Gastrocnemius medialis (tissue), 4 donors: Measurements from ENCODE around the gene SPACA4. TPM values are rescaled to one million over a fixed set of nuclear protein-coding genes. Genes with fewer than 3 reads are reported as not detected.

Experiments
- ATAC-seq, 2 donors: fragments of 150-250 bp; one replicate each; pipeline ENCODE4 v1.9.1; 2016
- DNase-seq, 2 donors: peaks; one replicate each; pipeline ENCODE4 v3.0.0-alpha.2; 2019
- H3K27ac ChIP-seq, 4 donors: fragments of 200-600 bp; sonication (generic); 1 replicate in 1 of 4; 2 replicates in 3 of 4; pipeline ENCODE4 v1.5.1; 2016 to 2018; ENCODE audit warnings: mild to moderate bottlenecking in 2 of 4, moderate library complexity in 1 of 4
- H3K27me3 ChIP-seq, 3 donors: fragments of 200-600 bp; sonication (generic) in 2 of 3; 1 replicate in 1 of 3; 2 replicates in 2 of 3; pipeline versions ENCODE4 v1.5.1 to v1.6.0; 2016 to 2019; ENCODE audit warnings: mild to moderate bottlenecking in 1 of 3, moderate library complexity in 1 of 3
- H3K36me3 ChIP-seq, 2 donors: fragments of 200-600 bp; sonication (generic) in 1 of 2; one replicate each; pipeline ENCODE4 v1.5.1; 2017 to 2018
- H3K4me1 ChIP-seq, 2 donors: fragments of 200-600 bp; sonication (generic) in 1 of 2; one replicate each; pipeline ENCODE4 v1.5.1; 2016 to 2017; ENCODE audit warnings: mild to moderate bottlenecking in 2 of 2
- H3K4me3 ChIP-seq, 4 donors: fragments of 200-600 bp; sonication (generic) in 3 of 4; 1 replicate in 1 of 4; 2 replicates in 3 of 4; pipeline ENCODE4 v1.5.1; 2016 to 2019; ENCODE audit warnings: mild to moderate bottlenecking in 2 of 4
- H3K9me3 ChIP-seq, 3 donors: fragments of 200-600 bp; sonication (generic) in 2 of 3; 1 replicate in 1 of 3; 2 replicates in 2 of 3; pipeline ENCODE4 v1.5.1; 2016 to 2019
- CTCF ChIP-seq, 5 experiments: fragments of 450-650 bp in 3 of 5; fragments of 200-600 bp in 2 of 5; sonication (generic) in 2 of 5; IDR thresholded peaks in 4 of 5; conservative IDR thresholded peaks in 1 of 5; 1 replicate in 4 of 5; 2 replicates in 1 of 5; pipeline ENCODE4 v1.5.1; 2016 to 2019; ENCODE audit warnings: antibody characterized with exemption in 5 of 5, mild to moderate bottlenecking in 3 of 5, moderate library complexity in 3 of 5
- POLR2A ChIP-seq, 2 donors: fragments of 450-650 bp; IDR thresholded peaks; one replicate each; pipeline ENCODE4 v1.6.1; 2017; ENCODE audit warnings: antibody characterized with exemption in 2 of 2, mild to moderate bottlenecking in 2 of 2, moderate library complexity in 2 of 2
- in situ Hi-C, 4 donors: fragments of 200-750 bp; cut with MboI; loops; one replicate each; pipeline versions ENCODE4 v1.15.0 to v1.8.0; 2017; ENCODE audit warnings: low sequenced_read_pairs in 4 of 4
- intact Hi-C: fragments of 100-400 bp; cut with DNase I; formaldehyde crosslinking; loops from one replicate; pipeline ENCODE4 v1.15.1; 2023; ENCODE audit warnings: low total_unique reads
- total RNA-seq, 4 donors: library from RNA; depleted of rRNA; stranded (reverse); fragments of >200 nt; gene quantifications; one replicate each; pipeline versions ENCODE4 v1.1.0 to v1.2.3, GENCODE V29; 2016

SPACA4 gene
- total RNA-seq, 4 donors from 2014 or later: not detected

GRCh38 chr19:48613024-48613851, 6.7 kb downstream of the SPACA4 start:
- peak overlapping the region; percentile 78 to 89 (median 84) for H3K27ac ChIP-seq
- in situ Hi-C loops: no loop called here

GRCh38 chr19:48613852-48614435, 7.4 kb downstream of the SPACA4 start:
- peak overlapping the region; percentile 78 to 89 (median 84) for H3K27ac ChIP-seq
- H3K9me3 ChIP-seq: no peaks in the 10 kb centered on the region
- DNase-seq: no peak
- H3K4me1 ChIP-seq: peaks cover 27 to 46% of the 10 kb centered on the region in 2 donors
- no peak for ATAC-seq
- no peaks in the 10 kb centered on the region for H3K27me3 ChIP-seq
- peaks cover 3 to 29% of the 10 kb centered on the region in 2 donors for H3K36me3 ChIP-seq
- in situ Hi-C loops: no loop called here
- no peak overlapping the region for H3K4me3 ChIP-seq
- intact Hi-C loops: loop anchor here (1.0 to 2.0 kb wide), 2 partner anchors 25 to 46 kb away; no protein-coding TSS in a partner anchor
- TF ChIP-seq CTCF (IDR thresholded peaks at IDR 0.05 in 4 of 5, conservative IDR thresholded peaks at IDR 0.05 in 1 of 5): no peak
- no peak for TF ChIP-seq POLR2A (IDR thresholded peaks at IDR 0.05)

More at GRCh38 chr19:48613024-48613851, 6.7 kb downstream of the SPACA4 start:
- Histone ChIP-seq H3K36me3 (peaks cover 3 to 29% of the 10 kb centered on the region in 2 donors), H3K4me3 (peak overlapping the region in 2 of 4 donors; percentile 10 to 37), H3K9me3 (no peaks in the 10 kb centered on the region), H3K27me3 (no peaks in the 10 kb centered on the region), H3K4me1 (peaks cover 27 to 44% of the 10 kb centered on the region in 2 donors)
- intact Hi-C loops: loop anchor here (1.0 to 2.0 kb wide), 2 partner anchors 24 to 45 kb away; no protein-coding TSS in a partner anchor
- TF ChIP-seq CTCF (IDR thresholded peaks at IDR 0.05 in 4 of 5, conservative IDR thresholded peaks at IDR 0.05 in 1 of 5) (no peak), POLR2A (IDR thresholded peaks at IDR 0.05) (peak; percentile 12 to 13)
- ATAC-seq: peak; percentile 57 to 78
- DNase-seq: peak in 1 of 2 donors; percentile 81

GRCh38 chr19:48614436-48615230, 8.1 kb downstream of the SPACA4 start, which contains the start of gene FAM83E:
Gene FAM83E (minus strand): TSS chr19:48615076. CDS start chr19:48613372, 1,704 bp downstream.
- in situ Hi-C loops (no loop called here), intact Hi-C loops (no loop called here)
- Histone ChIP-seq H3K4me1 (peaks cover 28 to 47% of the 10 kb centered on the region in 2 donors), H3K9me3 (no peaks in the 10 kb centered on the region), H3K27ac (peak within 1 kb of the TSS; percentile 78 to 89 (median 84)), H3K27me3 (no peaks in the 10 kb centered on the region), H3K4me3 (no peak within 1 kb of the TSS), H3K36me3 (peaks cover 3 to 29% of the 10 kb centered on the region in 2 donors)
- ATAC-seq (no peak), DNase-seq (peak in 1 of 2 donors; percentile 53)
- TF ChIP-seq CTCF (IDR thresholded peaks at IDR 0.05 in 4 of 5, conservative IDR thresholded peaks at IDR 0.05 in 1 of 5): no peak
- no peak for TF ChIP-seq POLR2A (IDR thresholded peaks at IDR 0.05)

- DNase-seq (no peak), ATAC-seq (no peak)
- in situ Hi-C loops: no loop called here
- Histone ChIP-seq H3K27ac (peak overlapping the region in 1 of 4 donors; percentile 89), H3K4me3 (no peak overlapping the region), H3K36me3 (peaks cover 3 to 29% of the 10 kb centered on the region in 2 donors), H3K4me1 (peaks cover 34 to 55% of the 10 kb centered on the region in 2 donors), H3K27me3 (no peaks in the 10 kb centered on the region), H3K9me3 (no peaks in the 10 kb centered on the region)
- intact Hi-C loops: no loop called here
- no peak for TF ChIP-seq CTCF (IDR thresholded peaks at IDR 0.05 in 4 of 5, conservative IDR thresholded peaks at IDR 0.05 in 1 of 5)
- TF ChIP-seq POLR2A (IDR thresholded peaks at IDR 0.05): no peak
Observed at GRCh38 chr19:48615231-48616040, 8.9 kb downstream of the SPACA4 start.
